Gastrocnemius medialis (tissue), 4 donors: Measurements from ENCODE around the gene ROR2. TPM values are rescaled to one million over a fixed set of nuclear protein-coding genes. Genes with fewer than 3 reads are reported as not detected.

Source experiments
- ATAC-seq, 2 donors: fragments of 150-250 bp; one replicate each; pipeline ENCODE4 v1.9.1; 2016
- DNase-seq, 2 donors: peaks; one replicate each; pipeline ENCODE4 v3.0.0-alpha.2; 2019
- H3K27ac ChIP-seq, 4 donors: fragments of 200-600 bp; sonication (generic); 1 replicate in 1 of 4; 2 replicates in 3 of 4; pipeline ENCODE4 v1.5.1; 2016 to 2018; ENCODE audit warnings: mild to moderate bottlenecking in 2 of 4, moderate library complexity in 1 of 4
- H3K27me3 ChIP-seq, 3 donors: fragments of 200-600 bp; sonication (generic) in 2 of 3; 1 replicate in 1 of 3; 2 replicates in 2 of 3; pipeline versions ENCODE4 v1.5.1 to v1.6.0; 2016 to 2019; ENCODE audit warnings: mild to moderate bottlenecking in 1 of 3, moderate library complexity in 1 of 3
- H3K36me3 ChIP-seq, 2 donors: fragments of 200-600 bp; sonication (generic) in 1 of 2; one replicate each; pipeline ENCODE4 v1.5.1; 2017 to 2018
- H3K4me1 ChIP-seq, 2 donors: fragments of 200-600 bp; sonication (generic) in 1 of 2; one replicate each; pipeline ENCODE4 v1.5.1; 2016 to 2017; ENCODE audit warnings: mild to moderate bottlenecking in 2 of 2
- H3K4me3 ChIP-seq, 4 donors: fragments of 200-600 bp; sonication (generic) in 3 of 4; 1 replicate in 1 of 4; 2 replicates in 3 of 4; pipeline ENCODE4 v1.5.1; 2016 to 2019; ENCODE audit warnings: mild to moderate bottlenecking in 2 of 4
- H3K9me3 ChIP-seq, 3 donors: fragments of 200-600 bp; sonication (generic) in 2 of 3; 1 replicate in 1 of 3; 2 replicates in 2 of 3; pipeline ENCODE4 v1.5.1; 2016 to 2019
- POLR2A ChIP-seq, 2 donors: fragments of 450-650 bp; IDR thresholded peaks; one replicate each; pipeline ENCODE4 v1.6.1; 2017; ENCODE audit warnings: antibody characterized with exemption in 2 of 2, mild to moderate bottlenecking in 2 of 2, moderate library complexity in 2 of 2
- in situ Hi-C, 4 donors: fragments of 200-750 bp; cut with MboI; loops; one replicate each; pipeline versions ENCODE4 v1.15.0 to v1.8.0; 2017; ENCODE audit warnings: low sequenced_read_pairs in 4 of 4
- intact Hi-C: fragments of 100-400 bp; cut with DNase I; formaldehyde crosslinking; loops from one replicate; pipeline ENCODE4 v1.15.1; 2023; ENCODE audit warnings: low total_unique reads
- total RNA-seq, 4 donors: library from RNA; depleted of rRNA; stranded (reverse); fragments of >200 nt; gene quantifications; one replicate each; pipeline versions ENCODE4 v1.1.0 to v1.2.3, GENCODE V29; 2016
- TF ChIP-seq, protein P1 (sequence below), 5 experiments: fragments of 450-650 bp in 3 of 5; fragments of 200-600 bp in 2 of 5; sonication (generic) in 2 of 5; IDR thresholded peaks in 4 of 5; conservative IDR thresholded peaks in 1 of 5; 1 replicate in 4 of 5; 2 replicates in 1 of 5; pipeline ENCODE4 v1.5.1; 2016 to 2019; ENCODE audit warnings: antibody characterized with exemption in 5 of 5, mild to moderate bottlenecking in 3 of 5, moderate library complexity in 3 of 5

Gene ROR2
- total RNA-seq, 4 donors from 2014 or later = 0.15 to 1.2 (median 0.61) TPM

DNA sequence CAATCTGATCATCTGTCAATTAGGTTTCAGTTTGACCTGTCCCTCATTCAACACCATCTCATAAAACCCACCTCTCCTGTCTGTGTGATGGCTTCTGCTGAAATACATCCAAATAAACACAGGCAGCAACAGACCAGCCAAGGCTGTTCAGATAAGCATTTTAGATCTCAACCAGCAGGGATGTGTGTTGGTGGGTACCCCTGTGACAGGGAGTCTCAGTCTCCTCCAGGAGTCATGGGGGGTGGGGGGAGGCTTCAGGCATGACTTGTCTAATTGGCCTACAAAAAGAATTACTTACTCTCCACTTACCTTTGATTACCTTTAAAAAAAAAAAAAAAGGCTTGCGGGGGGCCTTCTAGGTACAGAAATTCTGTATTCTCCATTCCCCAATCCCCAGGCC is 65.9 kb downstream of the ROR2 start:
- intact Hi-C loops = no loop called here
- in situ Hi-C loops = no loop called here
- Histone ChIP-seq H3K27ac (no peak overlapping the region), H3K4me1 (no peaks in the 10 kb centered on the region), H3K36me3 (no peaks in the 10 kb centered on the region), H3K4me3 (no peak overlapping the region), H3K9me3 (no peaks in the 10 kb centered on the region), H3K27me3 (no peaks in the 10 kb centered on the region)
- ATAC-seq = no peak
- no peak for DNase-seq
- no peak for TF ChIP-seq POLR2A (IDR thresholded peaks at IDR 0.05)
- TF ChIP-seq, protein P1, sequence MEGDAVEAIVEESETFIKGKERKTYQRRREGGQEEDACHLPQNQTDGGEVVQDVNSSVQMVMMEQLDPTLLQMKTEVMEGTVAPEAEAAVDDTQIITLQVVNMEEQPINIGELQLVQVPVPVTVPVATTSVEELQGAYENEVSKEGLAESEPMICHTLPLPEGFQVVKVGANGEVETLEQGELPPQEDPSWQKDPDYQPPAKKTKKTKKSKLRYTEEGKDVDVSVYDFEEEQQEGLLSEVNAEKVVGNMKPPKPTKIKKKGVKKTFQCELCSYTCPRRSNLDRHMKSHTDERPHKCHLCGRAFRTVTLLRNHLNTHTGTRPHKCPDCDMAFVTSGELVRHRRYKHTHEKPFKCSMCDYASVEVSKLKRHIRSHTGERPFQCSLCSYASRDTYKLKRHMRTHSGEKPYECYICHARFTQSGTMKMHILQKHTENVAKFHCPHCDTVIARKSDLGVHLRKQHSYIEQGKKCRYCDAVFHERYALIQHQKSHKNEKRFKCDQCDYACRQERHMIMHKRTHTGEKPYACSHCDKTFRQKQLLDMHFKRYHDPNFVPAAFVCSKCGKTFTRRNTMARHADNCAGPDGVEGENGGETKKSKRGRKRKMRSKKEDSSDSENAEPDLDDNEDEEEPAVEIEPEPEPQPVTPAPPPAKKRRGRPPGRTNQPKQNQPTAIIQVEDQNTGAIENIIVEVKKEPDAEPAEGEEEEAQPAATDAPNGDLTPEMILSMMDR (IDR thresholded peaks at IDR 0.05 in 4 of 5, conservative IDR thresholded peaks at IDR 0.05 in 1 of 5) = no peak

- Histone ChIP-seq H3K27ac (no peak overlapping the region), H3K27me3 (no peaks in the 10 kb centered on the region), H3K4me1 (no peaks in the 10 kb centered on the region), H3K4me3 (no peak overlapping the region), H3K9me3 (no peaks in the 10 kb centered on the region), H3K36me3 (no peaks in the 10 kb centered on the region)
- no peak for TF ChIP-seq POLR2A (IDR thresholded peaks at IDR 0.05)
- TF ChIP-seq, protein P1 (IDR thresholded peaks at IDR 0.05 in 4 of 5, conservative IDR thresholded peaks at IDR 0.05 in 1 of 5) = no peak
- ATAC-seq (no peak), DNase-seq (no peak)
- intact Hi-C loops (no loop called here), in situ Hi-C loops (no loop called here)
These were observed 66.5 kb downstream of the ROR2 start for GRCh38 chr9:91883503-91883902.

GRCh38 chr9:91882627-91883026 is 67.4 kb downstream of the ROR2 start:
- ATAC-seq = no peak
- DNase-seq = no peak
- intact Hi-C loops = no loop called here
- Histone ChIP-seq H3K27ac (no peak overlapping the region), H3K27me3 (no peaks in the 10 kb centered on the region), H3K9me3 (no peaks in the 10 kb centered on the region), H3K4me1 (no peaks in the 10 kb centered on the region), H3K36me3 (no peaks in the 10 kb centered on the region), H3K4me3 (no peak overlapping the region)
- in situ Hi-C loops = no loop called here
- TF ChIP-seq, protein P1 (IDR thresholded peaks at IDR 0.05 in 4 of 5, conservative IDR thresholded peaks at IDR 0.05 in 1 of 5) = no peak
- TF ChIP-seq POLR2A (IDR thresholded peaks at IDR 0.05) = no peak

GRCh38 chr9:91880378-91880972 is 69.6 kb downstream of the ROR2 start:
- intact Hi-C loops = no loop called here
- Histone ChIP-seq H3K27me3 (no peaks in the 10 kb centered on the region), H3K9me3 (no peaks in the 10 kb centered on the region), H3K4me3 (no peak overlapping the region), H3K36me3 (no peaks in the 10 kb centered on the region), H3K27ac (no peak overlapping the region), H3K4me1 (no peaks in the 10 kb centered on the region)
- in situ Hi-C loops = no loop called here
- ATAC-seq (no peak), DNase-seq (no peak)
- TF ChIP-seq POLR2A (IDR thresholded peaks at IDR 0.05) = no peak
- TF ChIP-seq, protein P1 (IDR thresholded peaks at IDR 0.05 in 4 of 5, conservative IDR thresholded peaks at IDR 0.05 in 1 of 5) = no peak

DNA sequence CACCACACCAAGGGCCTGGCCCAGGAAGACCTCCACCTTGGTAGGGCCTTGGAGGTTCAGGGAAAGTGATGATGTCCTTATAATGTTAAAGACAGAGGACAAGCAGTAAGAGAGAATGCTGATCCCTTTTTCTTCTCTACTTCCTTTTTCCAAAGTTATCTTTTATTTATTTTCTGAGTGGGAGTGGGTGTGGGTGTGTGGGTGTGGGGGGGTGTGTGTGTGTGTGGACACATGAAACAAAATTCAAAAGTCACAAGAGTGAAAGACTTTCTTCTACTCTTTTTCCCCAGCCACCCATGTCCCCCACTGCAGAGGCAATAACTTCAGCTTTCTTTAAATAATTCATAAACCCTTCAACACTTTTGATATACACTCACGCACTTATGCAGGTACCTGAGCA is 70.8 kb downstream of the ROR2 start:
- Histone ChIP-seq H3K27me3 (no peaks in the 10 kb centered on the region), H3K4me1 (no peaks in the 10 kb centered on the region), H3K27ac (no peak overlapping the region), H3K36me3 (no peaks in the 10 kb centered on the region), H3K9me3 (no peaks in the 10 kb centered on the region), H3K4me3 (no peak overlapping the region)
- no peak for TF ChIP-seq POLR2A (IDR thresholded peaks at IDR 0.05)
- TF ChIP-seq, protein P1 (IDR thresholded peaks at IDR 0.05 in 4 of 5, conservative IDR thresholded peaks at IDR 0.05 in 1 of 5) = no peak
- in situ Hi-C loops (no loop called here), intact Hi-C loops (no loop called here)
- DNase-seq = no peak
- no peak for ATAC-seq
